BJ (cell line): Measurements from ENCODE around the gene SOX21. TPM values are rescaled to one million over a fixed set of nuclear protein-coding genes. Genes with fewer than 3 reads are reported as not detected.
"Not testable (repeated sequence)": the region's sequence is repeated elsewhere in the genome, so short reads cannot be mapped to it uniquely, and the experiment has no call there.

Experiments
- CTCF ChIA-PET: fragments of 350-600 bp; formaldehyde crosslinking; extraction: SDS; loops from one replicate; lab custom pipeline; 2021; ENCODE audit warnings: antibody characterized with exemption, inconsistent platforms; lab: Yijun Ruan, JAX
- POLR2A ChIA-PET: fragments of 300-600 bp; sonication (Branson Sonifier 250); formaldehyde crosslinking; extraction: SDS; loops from one replicate; lab custom pipeline; 2021; ENCODE audit warnings: antibody characterized with exemption; lab: Charles Lee
- DNase-seq: peaks from one replicate; pipeline ENCODE4 v3.0.0-alpha.2; 2011; ENCODE audit warnings: low read depth
- H3K27me3 ChIP-seq: 2 replicates; pipeline ENCODE4 v1.6.0; 2011; ENCODE audit warnings: low read length; ENCODE audit not compliant: control insufficient read depth, insufficient read depth
- H3K36me3 ChIP-seq: 2 replicates; pipeline ENCODE4 v1.5.1; 2011; ENCODE audit warnings: low read length; ENCODE audit not compliant: control insufficient read depth, insufficient read depth
- H3K4me3 ChIP-seq: 2 replicates; pipeline ENCODE4 v1.5.1; 2011; ENCODE audit warnings: low read depth, mild to moderate bottlenecking, control low read depth, low read length
- polyA plus RNA-seq: library from polyadenylated mRNA; depleted of rRNA; stranded (reverse); fragments of >200 nt; gene quantifications from 2 replicates; pipeline ENCODE4 v1.2.3, GENCODE V29; 2011
- TF ChIP-seq, protein P1 (sequence below): IDR thresholded peaks from 2 replicates; pipeline ENCODE4 v1.5.1; 2011; ENCODE audit warnings: low read depth, mild to moderate bottlenecking, control low read depth, inconsistent platforms, low read length, moderate library complexity; ENCODE audit not compliant: insufficient read depth

Gene SOX21
- polyA plus RNA-seq, 1 experiment = not detected

DNA sequence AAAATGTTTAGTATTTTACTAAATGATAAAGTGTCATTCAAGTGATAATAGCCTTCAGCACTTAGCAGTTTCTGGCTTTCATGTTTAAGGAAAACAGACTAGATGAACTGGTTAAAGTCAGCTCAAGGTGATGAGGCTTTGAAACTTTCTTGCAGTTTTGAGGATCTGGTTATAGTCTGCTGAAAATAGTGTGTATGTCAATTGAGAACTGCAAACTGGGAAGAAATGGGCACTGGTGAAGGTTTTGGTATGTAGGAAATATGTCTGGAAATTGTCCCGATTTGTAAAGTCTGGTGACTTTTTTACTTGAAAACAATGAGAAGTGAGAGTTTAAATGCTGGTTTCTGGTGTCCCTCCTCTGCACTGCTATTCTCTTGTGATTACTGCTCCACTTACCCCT lies 36.8 kb upstream of the SOX21 start:
- ChIA-PET POLR2A (no interaction called here), CTCF (no interaction called here)
- Histone ChIP-seq H3K27me3 (no peaks in the 10 kb centered on the region), H3K36me3 (no peaks in the 10 kb centered on the region), H3K4me3 (no peak overlapping the region)
- no peak for DNase-seq
- TF ChIP-seq, protein P1, sequence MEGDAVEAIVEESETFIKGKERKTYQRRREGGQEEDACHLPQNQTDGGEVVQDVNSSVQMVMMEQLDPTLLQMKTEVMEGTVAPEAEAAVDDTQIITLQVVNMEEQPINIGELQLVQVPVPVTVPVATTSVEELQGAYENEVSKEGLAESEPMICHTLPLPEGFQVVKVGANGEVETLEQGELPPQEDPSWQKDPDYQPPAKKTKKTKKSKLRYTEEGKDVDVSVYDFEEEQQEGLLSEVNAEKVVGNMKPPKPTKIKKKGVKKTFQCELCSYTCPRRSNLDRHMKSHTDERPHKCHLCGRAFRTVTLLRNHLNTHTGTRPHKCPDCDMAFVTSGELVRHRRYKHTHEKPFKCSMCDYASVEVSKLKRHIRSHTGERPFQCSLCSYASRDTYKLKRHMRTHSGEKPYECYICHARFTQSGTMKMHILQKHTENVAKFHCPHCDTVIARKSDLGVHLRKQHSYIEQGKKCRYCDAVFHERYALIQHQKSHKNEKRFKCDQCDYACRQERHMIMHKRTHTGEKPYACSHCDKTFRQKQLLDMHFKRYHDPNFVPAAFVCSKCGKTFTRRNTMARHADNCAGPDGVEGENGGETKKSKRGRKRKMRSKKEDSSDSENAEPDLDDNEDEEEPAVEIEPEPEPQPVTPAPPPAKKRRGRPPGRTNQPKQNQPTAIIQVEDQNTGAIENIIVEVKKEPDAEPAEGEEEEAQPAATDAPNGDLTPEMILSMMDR = no peak

DNA sequence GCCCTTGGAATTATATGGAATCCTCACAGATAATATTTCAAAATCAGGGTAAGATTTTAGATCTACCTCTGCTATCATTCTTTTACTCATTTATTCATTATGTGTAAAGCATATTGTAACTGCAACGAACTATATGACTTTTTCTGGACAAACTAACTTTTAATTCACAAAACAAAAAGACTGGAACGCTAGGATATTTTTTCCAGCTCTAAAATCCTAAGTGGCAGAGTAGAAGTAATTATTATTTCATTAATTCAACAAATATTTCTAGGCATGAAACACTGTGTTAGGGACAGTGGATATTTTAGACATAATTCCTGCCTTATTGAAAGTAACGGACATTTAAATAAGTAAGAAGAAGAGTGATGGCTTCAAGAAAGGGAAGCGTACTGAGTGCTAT lies 26.9 kb upstream of the SOX21 start:
- ChIA-PET CTCF (interaction anchor here (0.9 to 1.4 kb wide), 2 partner anchors 22 to 23 kb away, joined by 3 read pairs; no protein-coding TSS in a partner anchor), POLR2A (no interaction called here)
- no peaks in the 10 kb centered on the region for H3K27me3 ChIP-seq
- TF ChIP-seq, protein P1 = no peak
- no peak for DNase-seq
- no peaks in the 10 kb centered on the region for H3K36me3 ChIP-seq
- H3K4me3 ChIP-seq = no peak overlapping the region

GRCh38 chr13:94731028-94731427 lies 18.7 kb upstream of the SOX21 start:
- Histone ChIP-seq H3K27me3 (no peaks in the 10 kb centered on the region), H3K4me3 (no peak overlapping the region), H3K36me3 (no peaks in the 10 kb centered on the region)
- TF ChIP-seq, protein P1 = no peak
- POLR2A ChIA-PET = no interaction called here
- DNase-seq = no peak
- CTCF ChIA-PET = no interaction called here

GRCh38 chr13:94729941-94730340 lies 17.6 kb upstream of the SOX21 start:
- H3K4me3 ChIP-seq, H3K27me3 ChIP-seq, POLR2A ChIA-PET, CTCF ChIA-PET, DNase-seq, H3K36me3 ChIP-seq: not testable (repeated sequence)

DNA sequence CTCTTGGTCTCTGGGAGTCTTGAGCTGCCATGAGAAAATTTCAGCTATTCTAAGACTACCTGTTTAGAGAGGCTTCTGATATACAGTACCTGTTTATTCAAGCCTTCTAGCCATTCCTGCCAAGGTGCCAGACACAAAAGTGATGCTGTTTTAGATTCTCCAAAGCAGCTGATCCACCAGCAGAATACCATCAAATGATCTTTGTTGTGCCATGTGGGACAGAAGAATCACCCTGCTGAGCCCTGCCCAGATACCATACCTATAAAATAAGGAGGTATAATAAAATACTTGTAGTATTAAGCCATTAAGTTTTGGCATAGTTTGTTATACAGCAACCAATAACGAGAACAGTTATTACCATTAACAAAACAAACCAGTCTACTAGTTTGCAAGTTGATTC lies 14.1 kb upstream of the SOX21 start:
- ChIA-PET POLR2A (no interaction called here), CTCF (interaction anchor here (1.3 kb wide), 1 partner anchor 10 kb away, joined by 6 read pairs; no protein-coding TSS in a partner anchor)
- H3K27me3 ChIP-seq = no peaks in the 10 kb centered on the region
- TF ChIP-seq, protein P1 = no peak
- H3K4me3 ChIP-seq = no peak overlapping the region
- H3K36me3 ChIP-seq = no peaks in the 10 kb centered on the region
- no peak for DNase-seq
